Panc1 (cell line): ENCODE results near the gene PBRM1. TPM values are rescaled to one million over a fixed set of nuclear protein-coding genes. Genes with fewer than 3 reads are reported as not detected.

ENCODE experiments used
- ATAC-seq: fragments of 200-7000 bp; cut with Tn5 transposase; 2 replicates; pipeline ENCODE4 v1.9.1; 2020; ENCODE audit warnings: mild to moderate bottlenecking, moderate library complexity
- BruUV-seq: library from RNA; stranded (reverse); fragments of 400-500 nt; replicated peaks from 2 replicates; lab custom pipeline; 2021; lab: Mats Ljungman, UMichigan
- CTCF ChIA-PET: fragments of 300-600 bp; sonication (Branson Sonifier 250); formaldehyde crosslinking; loops from one replicate; lab custom pipeline; 2022; ENCODE audit warnings: antibody characterized with exemption; lab: Charles Lee
- POLR2A ChIA-PET: fragments of 300-600 bp; sonication (Branson Sonifier 250); formaldehyde crosslinking; loops from one replicate; lab custom pipeline; 2022; ENCODE audit warnings: antibody characterized with exemption; lab: Charles Lee
- DNase-seq: peaks from one replicate; pipeline ENCODE4 v3.0.0-alpha.2; 2010; ENCODE audit warnings: low read depth, low spot score
- H3K27ac ChIP-seq: 2 replicates; pipeline ENCODE4 v1.5.1; 2011; ENCODE audit warnings: mild to moderate bottlenecking, low read length, inconsistent platforms
- H3K27me3 ChIP-seq: fragments of 200-500 bp; sonication (Bioruptor generic); 2 replicates; pipeline ENCODE4 v1.6.0; 2014; ENCODE audit warnings: low read length, inconsistent platforms; ENCODE audit not compliant: control insufficient read depth, insufficient read depth
- H3K36me3 ChIP-seq: fragments of 200-500 bp; sonication (Bioruptor generic); 2 replicates; pipeline ENCODE4 v1.5.1; 2014; ENCODE audit warnings: inconsistent platforms, mild to moderate bottlenecking, low read length, moderate library complexity; ENCODE audit not compliant: control insufficient read depth, insufficient read depth
- H3K4me1 ChIP-seq: 2 replicates; pipeline ENCODE4 v1.5.1; 2011; ENCODE audit warnings: inconsistent platforms, mild to moderate bottlenecking, low read length, moderate library complexity; ENCODE audit not compliant: control insufficient read depth, insufficient read depth
- H3K4me3 ChIP-seq, 2 experiments: 2 replicates each; pipeline ENCODE4 v1.5.1; 2011 to 2012; ENCODE audit warnings: low read depth in 2 of 2, low read length in 2 of 2, mild to moderate bottlenecking in 2 of 2, inconsistent platforms in 1 of 2, moderate library complexity in 1 of 2
- H3K9me3 ChIP-seq: fragments of 200-500 bp; sonication (Bioruptor generic); 2 replicates; pipeline ENCODE4 v1.5.1; 2014; ENCODE audit warnings: low read depth, mild to moderate bottlenecking, inconsistent platforms, low read length, moderate library complexity; ENCODE audit not compliant: control insufficient read depth, insufficient read depth
- CTCF ChIP-seq: fragments of 450-650 bp; IDR thresholded peaks from 2 replicates; pipeline ENCODE4 v1.5.1; 2017; ENCODE audit warnings: mild to moderate bottlenecking
- POLR2AphosphoS5 ChIP-seq: IDR thresholded peaks from 2 replicates; pipeline ENCODE4 v1.6.1; 2012; ENCODE audit warnings: mild to moderate bottlenecking, low read depth, low read length, moderate library complexity
- REST ChIP-seq, 2 experiments: IDR thresholded peaks; 2 replicates each; pipeline ENCODE4 v1.6.1; 2011 to 2012; ENCODE audit warnings: low read depth in 2 of 2, control low read depth in 1 of 2, low read length in 1 of 2, mild to moderate bottlenecking in 1 of 2, moderate library complexity in 1 of 2; ENCODE audit not compliant: insufficient read depth in 1 of 2
- SIN3A ChIP-seq: IDR thresholded peaks from 2 replicates; pipeline ENCODE4 v1.6.1; 2012; ENCODE audit warnings: low read depth, mild to moderate bottlenecking, low read length, moderate library complexity, borderline replicate concordance; ENCODE audit not compliant: insufficient read depth
- TCF7L2 ChIP-seq: IDR thresholded peaks from 2 replicates; pipeline ENCODE4 v1.6.1; 2011; ENCODE audit warnings: mild to moderate bottlenecking, low read depth, low read length, inconsistent platforms
- in situ Hi-C: cut with HindIII; loops from 2 replicates; pipeline ENCODE4 v1.10.0; 2016; ENCODE audit warnings: low sequenced_read_pairs, low pct_unique_long_range_greater_than_20kb
- intact Hi-C: fragments of 100-400 bp; cut with micrococcal nuclease; formaldehyde crosslinking; loops from one replicate; pipeline ENCODE4 v1.10.0; 2022; ENCODE audit not compliant: unreplicated experiment
- total RNA-seq: library from RNA; stranded (reverse); gene quantifications from one replicate; pipeline ENCODE4 v1.2.1, GENCODE V29; 2021; ENCODE audit not compliant: unreplicated experiment

The PBRM1 gene
- total RNA-seq, 1 experiment from 2014 or later, result 43.5 TPM

GRCh38 chr3:52555056-52555455 lies 130.7 kb downstream of the PBRM1 start:
- H3K27me3 ChIP-seq, result no peaks in the 10 kb centered on the region
- no peak for ATAC-seq
- no peak overlapping the region for H3K27ac ChIP-seq
- no TSS peak for BruUV-seq
- no peak for DNase-seq
- peaks cover 4% of the 10 kb centered on the region for H3K36me3 ChIP-seq
- ChIA-PET CTCF (no interaction called here), POLR2A (no interaction called here)
- no peak for TF ChIP-seq TCF7L2
- TF ChIP-seq CTCF, result no peak
- no peak for TF ChIP-seq SIN3A
- H3K4me3 ChIP-seq, result no peak overlapping the region
- no peaks in the 10 kb centered on the region for H3K9me3 ChIP-seq
- in situ Hi-C loops, result no loop called here
- H3K4me1 ChIP-seq, result no peaks in the 10 kb centered on the region
- intact Hi-C loops, result no loop called here

- Histone ChIP-seq H3K27ac (no peak overlapping the region), H3K9me3 (no peaks in the 10 kb centered on the region), H3K4me3 (no peak overlapping the region), H3K27me3 (no peaks in the 10 kb centered on the region), H3K36me3 (peaks cover 3% of the 10 kb centered on the region; the same call in 1 of the 2 replicates), H3K4me1 (no peaks in the 10 kb centered on the region)
- CTCF ChIA-PET, result no interaction called here
- in situ Hi-C loops (no loop called here), intact Hi-C loops (no loop called here)
- TF ChIP-seq CTCF (no peak), SIN3A (no peak), POLR2AphosphoS5 (no peak), REST (IDR thresholded peaks at IDR 0.05; ENCODE audit: insufficient read depth in 1 of 2, low read depth in 2 of 2, low read length in 1 of 2) (no peak), TCF7L2 (no peak)
- ATAC-seq (no peak), DNase-seq (no peak)
- POLR2A ChIA-PET, result no interaction called here
- no TSS peak for BruUV-seq
Measured at GRCh38 chr3:52554026-52554755, 131.5 kb downstream of the PBRM1 start.
